ENCODE measurements around the gene FNDC1.
"Not testable (repeated sequence)": the region's sequence is repeated elsewhere in the genome, so short reads cannot be mapped to it uniquely, and the experiment has no call there.

Gene FNDC1

GRCh38 chr6:159282421-159282820, 113.2 kb downstream of the FNDC1 start:
- Mint-ChIP-seq H3K27ac (no peak overlapping the region), H3K4me3 (no peak overlapping the region), H3K4me1 (no peaks in the 10 kb centered on the region), H3K9me3 (peaks cover 4% of the 10 kb centered on the region), H3K36me3 (no peaks in the 10 kb centered on the region), H3K27me3 (peaks cover 24% of the 10 kb centered on the region)
- no peak for ATAC-seq

DNA sequence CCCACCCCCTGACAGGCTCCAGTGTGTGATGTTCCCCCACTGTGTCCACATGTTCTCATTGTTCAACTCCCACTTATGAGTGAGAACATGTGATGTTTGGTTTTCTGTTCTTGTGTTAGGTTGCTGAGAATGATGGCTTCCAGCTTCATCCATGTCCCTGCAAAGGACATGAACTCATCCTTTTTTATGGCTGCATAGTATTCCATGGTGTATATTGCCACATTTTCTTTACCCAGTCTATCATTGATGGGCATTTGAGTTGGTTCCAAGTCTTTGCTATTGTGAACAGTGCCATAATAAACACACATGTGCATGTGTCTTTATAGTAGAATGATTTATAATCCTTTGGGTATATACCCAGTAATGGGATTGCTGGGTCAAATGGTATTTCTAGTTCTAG, 115.5 kb downstream of the FNDC1 start:
- not testable (repeated sequence) for H3K4me3 Mint-ChIP-seq, ATAC-seq, H3K4me1 Mint-ChIP-seq, H3K9me3 Mint-ChIP-seq, H3K36me3 Mint-ChIP-seq, H3K27ac Mint-ChIP-seq
- peaks cover 37% of the 10 kb centered on the region for H3K27me3 Mint-ChIP-seq

- H3K36me3 Mint-ChIP-seq, result no peaks in the 10 kb centered on the region
- H3K9me3 Mint-ChIP-seq, result peaks cover 2% of the 10 kb centered on the region
- no peaks in the 10 kb centered on the region for H3K4me1 Mint-ChIP-seq
- H3K27ac Mint-ChIP-seq, result no peak overlapping the region
- H3K4me3 Mint-ChIP-seq, result no peak overlapping the region
- ATAC-seq, result peak; percentile 27
- peaks cover 47% of the 10 kb centered on the region for H3K27me3 Mint-ChIP-seq
These were observed 129.6 kb downstream of the FNDC1 start for GRCh38 chr6:159298840-159299239.

GRCh38 chr6:159299566-159299965, 130.4 kb downstream of the FNDC1 start:
- no peaks in the 10 kb centered on the region for H3K4me1 Mint-ChIP-seq
- H3K9me3 Mint-ChIP-seq, result peaks cover 2% of the 10 kb centered on the region
- ATAC-seq, result peak; percentile 51
- no peak overlapping the region for H3K4me3 Mint-ChIP-seq
- H3K27ac Mint-ChIP-seq, result no peak overlapping the region
- H3K27me3 Mint-ChIP-seq, result peaks cover 54% of the 10 kb centered on the region
- no peaks in the 10 kb centered on the region for H3K36me3 Mint-ChIP-seq

DNA sequence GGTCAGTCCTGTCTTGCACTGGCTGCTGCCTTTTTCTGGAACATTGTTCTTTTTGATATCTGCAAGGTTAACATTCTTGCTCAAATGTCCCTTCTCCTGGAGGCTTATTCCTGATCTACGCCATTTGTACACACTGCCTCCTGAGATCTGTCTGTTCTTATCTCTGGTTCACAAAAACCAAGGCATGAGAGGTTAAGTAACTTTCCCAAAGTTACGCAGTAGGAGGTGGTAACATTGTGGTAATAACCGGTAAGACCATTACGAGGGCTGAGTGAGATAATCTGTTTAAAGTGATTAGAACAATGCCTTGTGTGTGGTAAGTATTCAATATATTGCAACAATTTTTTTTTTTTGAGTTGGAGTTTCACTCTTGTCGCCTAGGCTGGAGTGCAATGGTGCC, 132.1 kb downstream of the FNDC1 start:
- Mint-ChIP-seq H3K27me3 (peaks cover 65% of the 10 kb centered on the region), H3K36me3 (no peaks in the 10 kb centered on the region), H3K4me1 (no peaks in the 10 kb centered on the region), H3K9me3 (peaks cover 2% of the 10 kb centered on the region), H3K4me3 (no peak overlapping the region), H3K27ac (no peak overlapping the region)
- no peak for ATAC-seq

DNA sequence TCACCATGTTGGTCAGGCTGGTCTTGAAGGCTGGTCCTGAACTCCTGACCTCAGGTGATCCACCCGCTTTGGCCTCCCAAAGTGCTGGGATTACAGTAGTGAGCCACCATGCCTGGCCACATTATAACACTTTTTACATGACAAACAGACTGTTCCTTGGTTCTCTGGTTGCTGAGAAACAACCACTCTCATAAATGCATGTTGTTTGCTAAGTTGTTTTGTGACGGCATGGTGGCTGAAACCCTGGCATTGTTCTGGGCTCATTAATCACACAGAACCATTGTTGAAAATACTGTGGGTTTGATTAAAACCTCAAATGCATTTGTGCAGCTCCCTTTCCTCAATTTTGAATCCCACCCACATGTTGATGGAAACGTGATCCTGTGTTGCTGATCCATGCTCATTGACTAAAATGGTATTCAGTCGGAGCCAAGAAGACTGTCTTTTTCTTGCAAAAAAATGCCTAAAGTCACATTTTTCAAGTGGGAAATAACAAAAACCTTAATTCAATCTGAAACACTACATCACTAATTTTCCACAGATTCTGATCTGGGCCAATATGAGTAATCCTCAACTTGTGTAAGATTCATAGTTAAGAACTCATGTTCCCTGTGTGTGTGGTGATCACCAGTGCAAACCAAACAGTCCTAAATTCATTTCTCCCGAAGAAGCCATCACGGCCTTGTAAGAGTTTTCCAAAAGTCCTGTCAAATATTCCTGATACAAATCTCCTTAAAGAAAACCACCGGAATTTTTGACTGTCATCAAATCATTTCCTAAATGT, 132.8 kb downstream of the FNDC1 start:
- no peak overlapping the region for H3K27ac Mint-ChIP-seq
- H3K4me3 Mint-ChIP-seq, result no peak overlapping the region
- peaks cover 65% of the 10 kb centered on the region for H3K27me3 Mint-ChIP-seq
- no peak for ATAC-seq
- H3K4me1 Mint-ChIP-seq, result no peaks in the 10 kb centered on the region
- H3K9me3 Mint-ChIP-seq, result peaks cover 4% of the 10 kb centered on the region
- H3K36me3 Mint-ChIP-seq, result no peaks in the 10 kb centered on the region

- H3K4me3 Mint-ChIP-seq, result no peak overlapping the region
- H3K9me3 Mint-ChIP-seq, result peaks cover 4% of the 10 kb centered on the region
These were observed 133.4 kb downstream of the FNDC1 start for GRCh38 chr6:159302594-159302992.

GRCh38 chr6:159303159-159303558, 134.0 kb downstream of the FNDC1 start:
- peaks cover 2% of the 10 kb centered on the region for H3K9me3 Mint-ChIP-seq
- peaks cover 56% of the 10 kb centered on the region for H3K27me3 Mint-ChIP-seq
- no peak for ATAC-seq

More at GRCh38 chr6:159302594-159302992, 133.4 kb downstream of the FNDC1 start:
- no peaks in the 10 kb centered on the region for H3K36me3 Mint-ChIP-seq
- H3K27ac Mint-ChIP-seq, result no peak overlapping the region
- no peak for ATAC-seq
- H3K4me1 Mint-ChIP-seq, result no peaks in the 10 kb centered on the region
- H3K27me3 Mint-ChIP-seq, result peaks cover 62% of the 10 kb centered on the region

GRCh38 chr6:159303784-159304183, 134.6 kb downstream of the FNDC1 start:
- Mint-ChIP-seq H3K9me3 (peaks cover 2% of the 10 kb centered on the region), H3K4me3 (no peak overlapping the region), H3K27me3 (peaks cover 51% of the 10 kb centered on the region), H3K4me1 (no peaks in the 10 kb centered on the region), H3K36me3 (no peaks in the 10 kb centered on the region), H3K27ac (no peak overlapping the region)
- ATAC-seq, result no peak

More at GRCh38 chr6:159303159-159303558, 134.0 kb downstream of the FNDC1 start:
- H3K36me3 Mint-ChIP-seq, result no peaks in the 10 kb centered on the region
- no peak overlapping the region for H3K4me3 Mint-ChIP-seq
- no peaks in the 10 kb centered on the region for H3K4me1 Mint-ChIP-seq
- H3K27ac Mint-ChIP-seq, result no peak overlapping the region

- Mint-ChIP-seq H3K27ac (no peak overlapping the region), H3K4me3 (no peak overlapping the region), H3K4me1 (no peaks in the 10 kb centered on the region), H3K27me3 (peaks cover 42% of the 10 kb centered on the region), H3K36me3 (no peaks in the 10 kb centered on the region), H3K9me3 (peaks cover 2% of the 10 kb centered on the region)
- no peak for ATAC-seq
These were observed 135.4 kb downstream of the FNDC1 start for GRCh38 chr6:159304641-159305040.

GRCh38 chr6:159305159-159305558, 136.0 kb downstream of the FNDC1 start:
- H3K9me3 Mint-ChIP-seq, result peaks cover 2% of the 10 kb centered on the region
- ATAC-seq, result no peak
- no peaks in the 10 kb centered on the region for H3K36me3 Mint-ChIP-seq
- H3K4me1 Mint-ChIP-seq, result no peaks in the 10 kb centered on the region
- no peak overlapping the region for H3K27ac Mint-ChIP-seq
- peaks cover 42% of the 10 kb centered on the region for H3K27me3 Mint-ChIP-seq
- no peak overlapping the region for H3K4me3 Mint-ChIP-seq

DNA sequence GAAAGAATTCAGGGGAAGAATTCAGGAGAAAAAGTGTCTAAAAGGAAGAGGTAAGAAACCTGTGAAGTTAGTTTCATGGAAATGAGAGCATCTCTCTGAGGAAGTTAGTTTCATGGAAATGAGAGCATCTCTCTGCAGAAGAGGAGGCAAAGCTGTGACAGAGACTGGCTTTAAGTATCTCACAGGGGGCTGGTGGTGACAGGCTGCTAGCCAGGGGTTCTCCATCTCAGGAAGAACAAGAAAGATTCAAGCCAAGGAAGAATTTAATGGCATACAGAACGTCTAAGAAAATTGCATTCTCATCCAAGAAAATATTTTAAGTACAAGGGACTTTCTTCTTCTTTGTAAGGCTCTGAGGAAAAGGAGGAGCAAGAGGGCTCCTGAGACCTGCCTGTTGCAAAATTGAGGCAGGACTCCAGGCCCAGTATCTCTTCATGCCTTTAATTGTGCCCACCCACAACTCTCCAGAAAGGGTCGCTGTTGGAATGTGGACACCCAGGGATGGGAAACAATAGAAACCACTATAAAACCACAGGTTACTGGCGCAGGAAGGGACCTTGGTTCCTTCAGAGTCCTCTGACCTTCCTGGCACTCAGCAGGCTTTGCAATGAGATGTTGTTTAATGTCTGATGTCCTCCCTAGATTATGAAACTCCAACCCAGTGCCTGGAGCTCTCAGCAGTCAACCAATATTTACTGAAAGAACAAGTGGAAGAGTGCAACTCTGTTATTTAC, 136.8 kb downstream of the FNDC1 start:
- Mint-ChIP-seq H3K4me1 (no peaks in the 10 kb centered on the region), H3K27ac (no peak overlapping the region), H3K36me3 (no peaks in the 10 kb centered on the region), H3K27me3 (peaks cover 38% of the 10 kb centered on the region), H3K4me3 (no peak overlapping the region), H3K9me3 (peaks cover 2% of the 10 kb centered on the region)
- ATAC-seq, result no peak

- Mint-ChIP-seq H3K4me1 (no peaks in the 10 kb centered on the region), H3K27ac (no peak overlapping the region), H3K4me3 (no peak overlapping the region), H3K36me3 (no peaks in the 10 kb centered on the region), H3K9me3 (peaks cover 2% of the 10 kb centered on the region), H3K27me3 (peaks cover 31% of the 10 kb centered on the region)
- ATAC-seq, result no peak
These were observed 138.1 kb downstream of the FNDC1 start for GRCh38 chr6:159307246-159307790.

DNA sequence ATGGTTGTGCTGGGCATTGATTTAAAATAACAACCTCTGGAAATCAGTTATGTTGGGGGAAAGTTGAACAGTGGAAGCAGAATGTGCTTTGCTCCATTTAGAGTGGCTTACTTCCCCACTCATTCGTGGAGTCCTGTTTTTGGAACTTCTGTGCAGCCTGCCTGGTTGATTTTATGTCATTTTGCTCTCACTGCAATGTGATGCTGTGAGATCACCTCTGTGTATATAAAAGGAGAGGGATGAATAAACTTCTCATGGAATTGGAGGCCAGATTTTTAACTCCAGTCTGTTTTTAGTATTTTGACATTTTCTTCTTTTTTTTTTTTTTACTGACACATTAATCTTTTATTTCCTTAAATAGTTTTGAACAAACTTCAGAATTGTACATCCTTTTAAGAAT, 139.0 kb downstream of the FNDC1 start:
- no peak overlapping the region for H3K27ac Mint-ChIP-seq
- H3K27me3 Mint-ChIP-seq, result peaks cover 25% of the 10 kb centered on the region
- peaks cover 2% of the 10 kb centered on the region for H3K9me3 Mint-ChIP-seq
- H3K4me1 Mint-ChIP-seq, result no peaks in the 10 kb centered on the region
- H3K4me3 Mint-ChIP-seq, result no peak overlapping the region
- no peaks in the 10 kb centered on the region for H3K36me3 Mint-ChIP-seq
- no peak for ATAC-seq

- H3K4me1 Mint-ChIP-seq, result no peaks in the 10 kb centered on the region
- no peak overlapping the region for H3K4me3 Mint-ChIP-seq
- ATAC-seq, result no peak
- no peaks in the 10 kb centered on the region for H3K36me3 Mint-ChIP-seq
- H3K9me3 Mint-ChIP-seq, result peaks cover 2% of the 10 kb centered on the region
- H3K27ac Mint-ChIP-seq, result no peak overlapping the region
- H3K27me3 Mint-ChIP-seq, result peaks cover 18% of the 10 kb centered on the region
These were observed 140.5 kb downstream of the FNDC1 start for GRCh38 chr6:159309723-159310122.

DNA sequence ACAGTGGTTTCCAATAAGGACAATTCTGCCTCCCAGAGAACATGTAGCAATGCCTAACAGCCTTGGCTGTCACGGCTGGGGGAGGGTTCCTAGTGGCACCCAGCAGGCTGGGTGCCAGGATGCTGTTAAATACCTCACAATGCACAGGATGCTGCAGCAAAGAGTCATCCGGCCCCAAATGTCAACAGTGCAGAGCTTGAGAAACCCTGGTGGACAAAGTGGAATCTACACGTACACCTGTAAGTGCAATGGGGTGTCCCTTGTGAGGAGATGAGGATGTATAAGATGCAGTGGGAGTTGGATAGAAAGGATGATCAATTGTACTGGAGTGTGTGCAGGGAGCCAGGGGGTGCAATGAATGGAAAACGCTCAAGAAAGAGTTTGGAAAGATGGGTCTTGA, 142.4 kb downstream of the FNDC1 start:
- H3K4me1 Mint-ChIP-seq, result no peaks in the 10 kb centered on the region
- H3K27ac Mint-ChIP-seq, result no peak overlapping the region
- H3K36me3 Mint-ChIP-seq, result no peaks in the 10 kb centered on the region
- H3K4me3 Mint-ChIP-seq, result no peak overlapping the region
- H3K27me3 Mint-ChIP-seq, result peaks cover 17% of the 10 kb centered on the region
- ATAC-seq, result no peak
- H3K9me3 Mint-ChIP-seq, result peaks cover 2% of the 10 kb centered on the region
